HG02852 (cell line): Measurements from ENCODE around the gene ASB9.
"Not testable (repeated sequence)": the region's sequence is repeated elsewhere in the genome, so short reads cannot be mapped to it uniquely, and the experiment has no call there.

ENCODE experiments used
- ATAC-seq: cut with Tn5 transposase; IDR thresholded peaks from one replicate; pipeline ENCODE4 v1.9.1; 2021; ENCODE audit warnings: mild to moderate bottlenecking, moderate library complexity; ENCODE audit not compliant: unreplicated experiment

ASB9 gene, protein sequence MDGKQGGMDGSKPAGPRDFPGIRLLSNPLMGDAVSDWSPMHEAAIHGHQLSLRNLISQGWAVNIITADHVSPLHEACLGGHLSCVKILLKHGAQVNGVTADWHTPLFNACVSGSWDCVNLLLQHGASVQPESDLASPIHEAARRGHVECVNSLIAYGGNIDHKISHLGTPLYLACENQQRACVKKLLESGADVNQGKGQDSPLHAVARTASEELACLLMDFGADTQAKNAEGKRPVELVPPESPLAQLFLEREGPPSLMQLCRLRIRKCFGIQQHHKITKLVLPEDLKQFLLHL

DNA sequence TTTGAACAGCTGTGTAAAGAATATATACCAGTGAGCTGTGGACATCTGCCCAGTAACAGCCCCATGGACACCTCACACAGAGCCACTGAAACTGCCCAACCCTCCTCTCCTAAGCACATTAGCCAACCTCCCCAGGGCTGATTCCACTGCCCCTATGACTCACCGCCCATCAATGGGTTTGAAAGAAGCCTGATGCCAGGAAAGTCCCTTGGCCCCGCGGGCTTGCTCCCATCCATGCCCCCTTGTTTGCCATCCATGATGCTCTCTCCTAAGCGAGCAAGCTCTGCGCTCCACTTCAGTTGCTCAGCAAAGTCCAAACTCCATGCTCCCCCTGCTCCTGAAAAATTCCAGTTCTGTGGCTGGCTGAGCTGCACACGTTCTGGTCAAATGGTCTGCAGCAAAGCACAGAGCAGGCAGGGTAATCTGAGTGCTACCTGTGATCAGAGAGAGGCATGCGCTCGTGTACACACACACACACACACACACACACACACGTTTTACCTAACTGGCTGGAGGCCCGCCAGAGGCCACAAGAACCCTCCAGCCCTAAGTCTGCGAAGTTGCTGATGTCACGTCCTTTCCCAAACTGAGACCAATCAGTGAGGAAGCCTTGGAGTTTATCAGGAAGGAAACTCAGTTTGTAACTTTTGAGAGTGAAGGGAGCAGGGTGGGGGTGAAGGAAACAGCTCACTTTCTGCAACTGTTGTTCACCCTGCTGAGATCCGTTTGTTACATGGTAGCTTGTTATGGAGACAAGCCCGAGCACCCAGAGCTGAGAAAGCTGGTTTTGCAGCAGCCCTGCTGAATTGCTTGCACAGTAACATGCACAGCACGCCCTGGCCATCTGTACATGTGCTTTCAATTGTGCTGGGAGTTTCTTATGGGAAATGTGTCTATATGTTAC is at the start of gene ASB9:
Gene ASB9 (minus strand): TSS at position 466 of the 904 bp plus-strand sequence. CDS start 209 bp downstream, at position 257.
- no peak for ATAC-seq

DNA sequence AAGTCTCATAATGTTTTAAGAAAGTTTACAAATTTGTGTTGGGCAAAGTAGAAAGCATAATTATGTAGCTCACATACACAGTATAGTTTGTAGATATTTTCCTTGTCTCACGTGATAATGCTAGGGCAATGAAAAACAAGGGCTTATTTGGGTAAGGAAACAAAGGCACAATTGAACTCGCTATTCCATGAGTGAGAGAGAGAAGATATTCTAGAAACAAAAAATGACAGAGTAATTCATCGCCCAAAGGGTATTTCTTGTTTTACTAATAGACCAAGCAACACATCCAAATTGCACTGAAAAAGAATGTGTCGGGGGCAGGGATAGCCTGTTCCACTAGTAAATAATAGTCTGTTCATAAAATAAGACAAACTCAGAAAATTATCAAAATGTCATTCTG is 49.2 kb upstream of the ASB9 start:
- ATAC-seq, result no peak

DNA sequence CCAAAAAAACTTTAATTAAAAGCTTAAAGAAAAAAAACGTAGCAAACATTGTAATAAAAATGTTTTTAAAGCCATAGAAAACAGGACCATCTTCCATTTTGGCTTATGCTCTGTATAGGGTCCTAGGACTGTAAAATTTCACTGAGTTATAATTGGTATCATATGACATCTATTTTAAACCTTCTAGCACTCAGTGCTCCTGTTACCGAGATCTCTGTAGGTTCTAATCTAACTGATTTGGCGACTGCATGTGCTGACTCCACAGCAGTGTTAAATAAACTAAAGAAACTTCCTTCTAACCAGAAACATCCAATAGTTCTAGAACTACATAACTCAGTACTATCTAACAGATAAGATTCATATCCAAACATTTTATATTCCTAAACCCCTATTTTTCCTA is 45.6 kb upstream of the ASB9 start, which contains the start of gene ASB11:
Gene ASB11 (minus strand): TSS at position 132 of the 400 bp plus-strand sequence. CDS start 35 bp downstream, at position 97.
- no peak for ATAC-seq

DNA sequence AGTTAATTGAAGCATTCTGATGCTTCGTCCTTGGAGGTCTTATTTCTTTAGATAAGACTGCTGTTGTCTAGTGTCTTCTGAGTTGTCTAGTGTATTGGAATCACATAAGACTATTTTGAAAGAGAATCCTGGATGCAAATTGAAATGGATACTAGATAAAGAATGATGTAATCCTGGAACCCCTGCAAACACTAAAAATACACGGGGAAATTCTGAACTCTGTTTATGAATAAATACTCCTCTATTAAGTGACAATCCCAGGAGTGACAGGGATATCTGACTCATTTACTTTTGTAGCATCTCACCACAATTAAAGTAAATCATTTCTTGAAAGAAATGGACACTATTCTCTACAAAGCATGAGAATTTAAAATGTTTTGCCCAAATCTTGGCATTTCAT is 44.6 kb upstream of the ASB9 start:
- ATAC-seq, result no peak

DNA sequence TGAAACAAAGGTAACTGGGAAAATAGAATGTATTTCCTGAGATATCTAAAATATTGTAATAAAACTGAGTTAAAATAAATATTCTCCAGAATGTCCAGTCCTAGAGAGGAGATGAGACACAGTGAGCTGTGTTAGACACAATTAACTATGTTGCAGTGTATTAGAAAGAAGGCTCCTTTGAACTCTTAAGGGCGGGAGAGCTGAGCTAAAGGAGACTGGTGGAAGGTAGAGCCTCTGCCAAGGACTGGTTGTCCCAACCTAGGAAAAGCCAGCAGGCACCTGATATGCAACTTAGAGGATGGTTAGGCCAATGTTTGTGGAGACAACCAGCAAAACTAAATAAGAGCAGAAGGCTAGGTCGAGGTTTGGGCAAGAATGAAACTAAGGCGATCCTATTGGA is 41.2 kb upstream of the ASB9 start:
- no peak for ATAC-seq

DNA sequence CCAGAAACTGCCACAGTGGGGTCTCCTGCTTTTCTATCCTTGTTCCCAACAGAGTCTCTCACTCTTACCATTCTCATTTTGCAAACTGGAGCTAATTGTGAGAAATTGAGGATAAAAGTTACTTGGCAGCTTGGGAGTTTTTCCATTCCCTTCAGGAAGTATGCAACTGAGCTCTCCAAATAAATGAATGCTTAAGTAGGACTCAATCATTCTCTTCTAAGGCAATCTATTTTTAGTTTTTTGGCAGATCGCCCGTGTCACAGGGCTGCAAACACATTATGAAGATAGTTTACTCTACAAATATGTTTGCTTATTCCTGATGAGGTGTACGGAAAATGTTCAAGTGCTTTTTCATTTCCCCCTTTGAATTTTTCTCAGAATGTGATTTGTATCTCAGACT is 40.2 kb upstream of the ASB9 start:
- no peak for ATAC-seq

DNA sequence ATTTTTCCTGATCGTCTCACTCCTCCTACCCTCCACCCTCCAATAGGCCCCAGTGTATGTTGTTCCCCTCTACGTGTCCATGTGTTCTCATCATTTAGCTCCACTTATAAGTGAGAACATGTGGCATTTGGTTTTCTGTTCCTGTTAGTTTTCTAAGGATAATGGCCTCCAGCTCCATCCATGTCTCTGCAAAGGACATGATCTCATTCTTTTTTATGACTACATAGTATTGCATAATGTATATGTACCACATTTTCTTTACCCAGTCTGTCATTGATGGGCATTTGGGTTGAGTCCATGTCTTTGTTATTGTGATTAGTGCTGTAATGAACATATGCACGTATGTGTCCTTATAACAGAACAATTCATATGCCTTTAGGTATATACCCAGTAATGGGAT is 36.0 kb upstream of the ASB9 start:
- not testable (repeated sequence) for ATAC-seq

DNA sequence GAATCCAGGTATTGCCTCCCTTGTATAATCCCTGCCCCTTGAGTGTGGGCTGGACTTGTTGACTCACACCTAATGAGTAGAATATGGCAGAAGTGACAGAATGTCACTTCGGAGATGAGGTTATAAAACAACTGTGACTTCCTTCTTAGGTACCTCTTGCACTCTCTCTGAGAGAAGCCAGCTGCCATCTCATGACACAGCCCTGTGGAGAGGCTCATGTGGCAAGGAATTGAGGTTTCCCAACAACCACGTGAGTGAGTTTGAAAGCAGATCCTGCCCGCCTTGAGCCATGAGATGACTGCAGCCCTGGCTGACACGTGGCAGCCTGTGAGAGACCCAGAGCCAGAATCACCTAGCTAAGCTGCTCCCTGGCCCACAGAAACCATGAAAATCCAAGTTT is 32.0 kb upstream of the ASB9 start:
- no peak for ATAC-seq

DNA sequence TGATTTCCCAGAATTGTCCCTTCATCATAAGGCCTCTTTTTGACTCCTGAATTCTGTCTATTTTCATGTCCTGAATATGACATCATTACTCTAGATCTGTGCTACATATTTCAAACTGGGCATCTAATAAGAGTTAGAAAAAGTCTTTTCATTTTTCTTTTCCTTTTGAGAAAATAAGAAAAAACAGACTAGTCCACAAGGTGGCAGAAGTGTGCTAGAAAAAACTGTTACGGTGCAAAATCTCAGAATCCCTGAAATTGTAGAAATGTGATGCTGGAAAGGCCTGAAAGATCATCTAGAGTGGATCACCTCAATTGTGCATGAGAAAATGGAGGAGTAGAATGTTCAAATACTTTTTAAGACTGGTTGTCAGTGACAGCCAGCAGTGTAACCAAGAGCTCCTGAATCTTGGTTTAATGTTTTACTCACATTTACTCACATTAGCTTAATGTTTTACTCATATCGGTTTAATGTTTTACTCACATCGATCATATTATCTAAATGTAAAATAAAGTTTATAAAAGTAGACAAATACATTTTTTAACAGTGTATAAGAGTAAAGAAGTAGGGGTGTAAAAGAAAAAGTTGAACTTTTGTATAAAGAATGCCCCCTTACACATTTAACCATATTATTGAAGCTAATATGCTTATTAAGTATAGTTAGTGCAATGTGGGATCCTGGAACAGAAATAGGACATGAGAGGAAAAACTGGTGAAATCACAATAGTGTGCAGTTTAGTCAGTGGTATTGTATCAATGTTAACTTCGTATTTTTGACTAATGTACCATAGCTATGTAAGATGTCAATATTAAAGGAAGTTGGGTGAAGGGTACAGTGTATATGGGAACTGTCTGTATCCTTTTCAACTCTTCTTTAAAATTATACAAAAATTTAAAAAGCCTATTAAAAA is 30.3 kb upstream of the ASB9 start:
- no peak for ATAC-seq

DNA sequence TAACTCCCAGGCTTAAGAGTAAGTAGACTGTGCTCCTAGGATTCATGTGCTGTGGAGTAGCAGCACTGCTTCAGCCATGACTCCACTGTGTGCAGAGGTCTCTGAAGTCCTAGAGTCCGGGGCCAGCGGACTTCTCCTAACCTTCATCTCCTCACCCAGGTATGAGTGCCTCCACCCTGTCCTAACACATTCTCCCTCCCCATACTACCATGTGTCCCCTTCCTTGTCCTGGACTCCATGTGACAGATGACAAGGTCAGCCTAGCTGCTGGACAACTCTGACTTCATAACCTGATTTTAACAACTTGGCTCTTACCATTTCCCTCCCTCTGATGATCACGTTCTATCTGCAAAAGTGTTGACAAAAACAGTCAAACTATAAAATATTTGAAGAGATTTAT is 28.9 kb upstream of the ASB9 start:
- no peak for ATAC-seq

DNA sequence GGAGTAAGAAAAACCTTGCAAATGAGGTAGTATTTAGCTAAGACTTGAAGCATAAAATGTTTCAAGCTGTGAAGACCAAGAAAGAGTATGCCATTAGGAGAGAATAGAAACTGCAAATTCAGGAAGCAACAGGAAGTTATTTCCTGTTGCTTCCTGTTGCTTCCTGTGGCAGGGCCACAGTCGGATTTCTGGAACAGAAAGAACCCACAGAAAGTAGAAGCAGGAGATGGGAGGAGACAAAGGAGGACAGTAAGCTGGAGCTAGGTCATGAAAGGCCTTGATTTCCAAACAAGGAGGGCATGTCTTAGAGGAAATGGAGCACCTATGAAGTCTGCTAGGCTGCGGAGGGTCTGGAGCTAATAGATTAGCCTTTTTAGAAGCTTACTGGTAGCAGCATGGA is 28.3 kb upstream of the ASB9 start:
- ATAC-seq, result no peak

DNA sequence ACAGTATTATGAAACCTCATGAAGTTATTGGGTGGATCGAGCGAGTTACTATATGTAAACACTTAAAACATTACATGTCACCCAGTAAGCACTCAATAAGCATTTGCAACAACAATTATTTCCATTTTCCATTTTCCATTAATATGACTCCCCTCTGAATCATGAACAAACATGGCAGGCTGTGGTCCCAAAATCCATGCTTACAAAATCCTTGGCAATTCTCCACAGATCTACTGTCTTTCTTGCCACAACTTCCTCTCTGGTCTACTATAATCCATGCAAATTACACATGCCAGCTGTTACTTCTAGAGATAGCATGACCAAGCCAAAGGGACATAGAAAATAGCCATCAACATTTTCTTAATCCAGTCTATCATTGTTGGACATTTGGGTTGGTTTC is 23.6 kb upstream of the ASB9 start:
- ATAC-seq, result no peak

DNA sequence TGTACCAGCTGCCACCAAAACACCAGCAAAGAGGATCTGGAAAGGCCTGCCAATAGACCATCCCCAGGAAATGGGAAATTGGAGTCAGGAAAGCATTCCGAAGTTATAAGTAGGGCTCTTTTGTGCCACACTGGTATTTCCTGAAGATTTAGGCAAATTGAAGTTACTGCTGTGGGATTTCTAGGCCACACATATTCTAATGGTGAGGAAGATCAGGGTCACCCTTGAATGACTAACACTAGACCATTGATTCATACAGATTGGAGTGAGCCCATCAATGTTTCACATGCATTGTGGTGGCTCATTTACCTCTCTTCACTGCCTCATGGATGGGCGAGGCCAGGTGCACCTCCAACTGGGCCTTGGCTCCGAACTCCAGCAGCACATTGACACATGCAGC is 23.0 kb upstream of the ASB9 start:
- no peak for ATAC-seq

DNA sequence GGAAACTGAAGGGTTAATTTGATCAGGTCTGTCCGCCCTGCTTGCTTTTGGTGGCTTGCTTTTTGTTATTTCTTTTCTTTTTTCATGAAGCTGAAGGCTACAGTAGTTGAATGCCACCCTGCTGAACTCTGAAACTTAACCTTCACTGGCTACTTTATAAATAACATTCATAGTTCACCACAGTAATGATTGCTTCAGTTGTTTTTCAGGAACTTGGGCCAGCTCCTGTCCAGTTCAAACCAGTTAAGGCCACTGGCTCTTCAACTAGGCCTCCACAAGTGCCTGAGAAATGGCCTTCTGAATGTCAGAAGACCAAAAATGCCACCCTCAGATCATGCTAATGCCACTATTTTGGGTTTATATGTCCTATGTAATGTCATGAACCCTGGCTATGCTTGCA is 7.7 kb upstream of the ASB9 start:
- no peak for ATAC-seq

DNA sequence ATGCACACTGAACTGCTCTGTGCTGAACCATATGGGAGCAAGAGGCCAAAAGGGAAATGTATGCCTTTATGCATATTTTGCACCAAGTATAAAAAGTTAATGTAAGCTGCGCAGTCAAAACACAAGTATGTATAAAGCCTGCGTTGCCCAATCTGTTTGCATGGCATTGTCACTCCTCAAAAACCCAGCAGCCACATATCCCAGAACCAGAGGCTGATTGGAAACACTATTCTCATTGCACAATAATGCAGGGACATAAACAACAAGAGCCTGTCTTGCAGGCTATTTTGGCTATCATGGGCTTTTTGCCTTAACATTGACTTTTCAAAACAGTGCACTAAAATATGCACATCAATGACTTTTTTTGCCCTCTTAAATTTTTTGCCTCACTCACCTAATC is 5.1 kb upstream of the ASB9 start:
- no peak for ATAC-seq

DNA sequence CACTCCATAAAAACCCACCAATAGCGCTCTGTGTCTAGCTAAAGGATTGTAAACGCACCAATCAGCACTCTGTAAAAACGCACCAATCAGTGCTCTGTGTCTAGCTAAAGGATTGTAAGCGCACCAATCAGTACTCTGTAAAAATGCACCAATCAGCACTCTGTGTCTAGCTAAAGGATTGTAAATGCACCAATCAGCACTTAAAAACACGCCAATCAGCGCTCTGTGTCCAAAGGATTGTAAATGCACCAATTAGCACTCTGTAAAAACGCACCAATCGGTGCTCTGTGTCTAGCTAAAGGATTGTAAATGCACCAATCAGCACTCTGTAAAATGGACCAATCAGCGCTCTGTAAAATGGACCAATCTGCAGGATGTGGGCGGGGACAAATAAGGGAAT is 3.4 kb upstream of the ASB9 start:
- not testable (repeated sequence) for ATAC-seq

DNA sequence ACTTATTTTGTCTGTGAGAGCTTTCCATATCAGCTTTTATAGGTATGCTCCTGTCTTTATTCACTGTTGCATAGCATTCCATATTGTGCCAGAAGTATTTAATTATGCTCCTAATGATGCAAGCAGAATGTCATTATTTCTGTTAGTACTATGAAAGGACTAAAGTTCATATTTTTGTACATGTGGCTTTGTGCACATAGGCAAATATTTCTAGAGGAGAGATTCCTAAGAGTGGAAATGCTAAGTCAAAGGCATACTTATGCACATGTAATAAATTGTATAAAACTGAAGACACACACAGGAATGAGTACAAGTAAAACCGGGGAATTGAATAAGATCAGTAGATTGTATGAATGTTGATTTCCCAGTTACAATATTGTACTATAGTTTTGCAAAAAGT is 1.9 kb upstream of the ASB9 start:
- no peak for ATAC-seq

DNA sequence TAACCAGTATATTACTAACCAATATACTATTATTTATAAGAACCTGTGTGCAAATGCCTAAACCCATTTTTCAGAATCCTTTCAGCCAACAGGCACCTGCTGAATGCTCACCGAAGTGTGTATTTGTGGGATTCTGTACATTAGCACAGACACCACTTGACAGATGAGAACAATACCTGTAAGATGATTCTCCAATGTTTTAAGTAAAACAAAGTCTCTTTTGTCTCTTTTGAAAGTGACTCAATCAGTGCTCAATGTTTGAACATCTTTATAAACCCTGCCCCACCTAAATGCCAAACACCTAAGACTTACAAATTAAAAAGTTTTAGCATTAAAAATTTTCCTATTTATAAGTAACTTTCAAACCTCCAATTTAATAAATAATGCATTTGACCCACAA is 763 bp downstream of the ASB9 start:
- ATAC-seq, result no peak

DNA sequence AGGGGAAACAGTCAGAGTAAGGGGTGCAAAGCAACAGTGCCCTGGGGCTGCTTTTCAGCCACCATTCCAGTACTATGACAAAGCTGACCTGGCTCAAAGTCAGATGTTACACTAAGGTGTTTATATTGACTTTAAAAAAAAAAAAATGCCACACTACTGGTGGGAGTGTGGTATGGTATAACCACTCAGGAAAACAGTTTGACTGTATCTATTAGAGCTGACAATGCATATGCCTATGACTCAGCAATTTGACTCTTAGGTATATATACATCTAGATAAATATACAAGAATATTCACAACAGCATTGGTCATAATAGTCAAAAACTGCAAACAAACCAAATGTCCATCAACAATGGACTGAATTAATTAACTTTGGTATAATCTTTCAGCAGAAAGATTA is 15.0 kb downstream of the ASB9 start:
- no peak for ATAC-seq

DNA sequence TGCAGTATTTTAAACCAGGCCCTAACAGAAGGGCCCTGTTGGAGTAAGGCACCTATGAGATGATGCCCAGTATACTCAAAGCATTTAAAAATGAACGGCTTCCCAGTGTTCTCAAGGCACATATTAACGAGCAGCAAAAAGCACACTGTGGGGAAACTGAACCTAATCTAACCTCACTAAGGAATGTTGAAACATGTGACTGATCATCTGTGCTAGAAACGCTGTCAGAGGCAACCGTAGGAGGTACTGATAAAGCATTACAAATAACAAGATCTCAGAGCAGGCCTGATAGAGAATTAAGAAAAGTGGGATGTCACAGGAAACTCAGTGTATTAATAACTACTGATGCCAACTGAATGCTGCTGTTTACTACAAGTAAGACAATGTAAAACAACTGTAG is 24.0 kb downstream of the ASB9 start:
- ATAC-seq, result no peak

DNA sequence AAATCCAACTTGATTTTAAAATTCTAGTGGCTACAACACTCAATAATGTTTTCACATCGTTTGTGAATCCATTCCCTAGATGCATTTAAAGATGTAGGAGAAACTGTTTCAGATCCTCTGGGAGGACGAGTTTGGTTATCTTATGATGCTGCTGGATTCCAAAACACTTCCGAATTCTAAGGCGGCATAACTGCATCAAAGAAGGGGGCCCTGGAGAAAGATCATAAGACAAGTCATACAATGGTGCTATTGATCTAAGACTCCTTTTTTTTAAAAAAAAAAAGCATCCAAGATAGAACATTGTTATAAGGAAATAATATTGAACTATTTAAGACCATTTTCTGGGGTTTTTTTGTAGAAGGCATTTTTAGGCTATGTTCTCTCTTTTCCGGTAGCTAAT is 25.5 kb downstream of the ASB9 start:
- no peak for ATAC-seq
